NCI-H1105 (cell line): ENCODE measurements around the gene KRT14.
"Not testable (repeated sequence)": the region's sequence is repeated elsewhere in the genome, so short reads cannot be mapped to it uniquely, and the experiment has no call there.

ENCODE experiments used
- DNase-seq: peaks from one replicate; lab custom pipeline; 2025; lab: John Stamatoyannopoulos, UW

The KRT14 gene

DNA sequence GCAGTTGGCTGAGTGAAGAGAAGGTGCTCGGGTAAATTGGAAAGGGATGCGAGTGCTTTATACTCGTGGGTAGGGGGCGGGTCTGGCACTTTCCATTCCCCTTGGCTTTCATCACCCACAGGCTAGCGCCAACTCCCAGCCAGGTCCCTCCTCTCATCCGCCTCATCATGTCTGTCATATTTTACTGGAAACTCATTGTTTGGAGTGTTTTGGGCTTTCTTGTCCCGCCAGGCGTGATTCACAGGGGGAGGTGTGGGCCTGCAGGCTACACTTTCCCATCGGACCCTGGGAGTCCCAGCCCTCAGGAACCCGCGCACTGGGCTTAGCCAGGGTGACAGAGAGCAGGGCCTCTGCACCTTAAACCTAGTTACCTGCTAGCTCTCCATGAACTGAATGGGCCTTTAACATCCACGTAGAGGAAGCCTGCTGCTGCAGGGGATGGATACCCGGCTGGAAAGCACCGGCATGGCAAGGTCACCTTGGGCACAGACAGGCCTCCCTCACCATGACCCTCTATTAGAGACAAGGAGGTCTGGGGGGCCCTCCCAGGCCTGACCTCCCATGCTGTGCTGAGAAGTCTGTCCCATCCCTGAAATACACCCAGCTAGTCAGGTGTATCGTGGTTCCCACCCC is at the start of gene KRT14:
TSS of gene KRT14 (minus strand) at position 33 of the 633 bp plus-strand sequence. CDS start 61 bp downstream, outside the sequence.
- DNase-seq, result no peak

DNA sequence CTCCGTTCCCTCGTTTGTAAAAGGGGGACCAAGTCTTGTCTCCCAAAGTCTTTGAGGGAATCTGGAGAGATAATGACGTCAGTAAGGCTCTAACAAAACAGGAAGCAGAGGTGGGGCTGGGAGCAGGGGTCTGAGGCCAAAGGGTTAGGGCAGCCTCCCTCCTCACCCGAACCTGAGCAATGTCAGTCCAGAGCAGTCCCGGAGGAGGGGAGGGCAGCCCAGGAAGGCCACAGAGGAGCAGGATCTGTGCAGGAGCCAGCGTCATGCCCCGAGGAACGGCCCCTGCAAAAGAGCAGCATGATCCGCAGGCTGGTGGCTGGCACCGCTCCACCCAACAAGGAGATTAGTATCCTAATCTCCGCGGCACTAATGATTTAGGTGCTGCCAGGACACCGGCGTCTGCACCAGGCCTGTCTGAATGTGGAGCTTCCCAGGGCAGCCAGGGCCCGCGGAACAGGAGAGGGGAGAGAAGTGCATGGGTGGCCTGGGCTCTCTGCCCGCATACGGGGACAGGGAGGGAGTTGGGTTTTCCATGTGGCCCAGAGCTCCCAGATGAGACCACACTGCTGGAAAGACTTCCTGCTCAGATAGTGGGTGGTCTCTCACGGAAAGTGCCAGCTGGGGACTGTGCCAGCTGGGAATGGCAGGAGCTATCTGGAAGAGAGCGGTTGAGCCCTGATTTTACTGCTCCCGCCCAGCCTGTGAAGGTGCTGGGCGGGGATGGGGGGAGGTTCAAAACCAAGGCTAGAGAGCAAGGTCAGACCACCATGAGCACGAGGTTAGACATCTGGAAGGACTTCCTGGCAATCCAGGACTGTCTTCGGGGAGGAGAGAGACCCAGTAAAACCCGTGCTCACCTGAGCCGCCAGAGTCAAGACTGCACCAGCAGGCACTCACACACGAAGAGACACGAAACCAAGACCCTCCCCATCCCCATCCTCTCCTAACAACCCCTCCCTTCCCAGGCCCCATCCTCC is 48.7 kb upstream of the KRT14 start:
- DNase-seq, result no peak

DNA sequence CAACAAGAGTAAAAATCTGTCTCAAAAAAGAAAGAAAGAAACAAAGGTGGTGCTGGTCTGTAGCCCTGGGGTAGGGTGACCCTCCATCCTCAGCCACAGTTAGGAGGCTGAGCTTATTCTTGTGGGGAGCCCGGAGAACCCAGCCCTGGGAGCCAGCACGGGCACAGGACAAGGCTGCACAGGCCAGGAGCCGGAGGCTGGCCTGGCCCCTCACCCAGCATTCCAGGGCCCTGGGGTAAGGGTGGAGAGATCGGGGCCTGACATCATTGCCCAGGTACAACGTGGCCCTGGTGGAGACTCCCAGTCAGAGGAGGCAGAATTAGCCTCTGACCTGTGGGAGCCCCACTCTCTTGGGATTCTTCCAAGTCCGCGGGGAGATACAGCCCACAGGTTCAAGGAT is 47.9 kb upstream of the KRT14 start:
- no peak for DNase-seq

DNA sequence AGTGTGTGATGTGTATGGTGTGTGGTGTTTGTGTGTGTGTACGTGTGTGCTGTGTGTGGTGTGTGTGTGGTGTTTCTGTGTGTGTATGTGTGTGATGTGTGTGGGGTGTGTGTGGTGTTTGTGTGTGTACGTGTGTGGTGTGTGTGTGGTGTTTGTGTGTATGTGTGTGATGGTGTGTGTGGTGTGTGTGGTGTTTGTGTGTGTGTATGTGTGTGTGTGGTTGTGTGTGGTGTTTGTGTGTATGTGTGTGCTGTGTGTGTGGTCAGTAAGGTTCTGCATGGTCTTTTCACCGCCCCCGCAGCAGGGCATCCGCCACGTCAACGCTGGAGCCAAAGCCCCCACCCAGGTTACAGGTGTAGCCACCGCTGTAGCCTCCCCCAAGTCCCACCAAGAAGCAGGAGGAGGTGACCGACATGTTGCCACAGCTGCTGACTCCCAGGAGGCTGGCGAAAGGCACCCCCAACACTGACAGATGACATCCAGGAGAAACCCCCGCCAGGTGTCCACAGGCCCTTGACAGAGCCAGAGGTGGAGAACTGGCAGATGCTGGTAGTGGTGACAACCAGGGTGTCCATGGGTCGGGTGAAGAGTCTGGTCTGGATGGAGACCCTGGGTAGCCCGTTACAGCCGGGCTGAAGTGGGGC is 47.0 kb upstream of the KRT14 start:
- no peak for DNase-seq

DNA sequence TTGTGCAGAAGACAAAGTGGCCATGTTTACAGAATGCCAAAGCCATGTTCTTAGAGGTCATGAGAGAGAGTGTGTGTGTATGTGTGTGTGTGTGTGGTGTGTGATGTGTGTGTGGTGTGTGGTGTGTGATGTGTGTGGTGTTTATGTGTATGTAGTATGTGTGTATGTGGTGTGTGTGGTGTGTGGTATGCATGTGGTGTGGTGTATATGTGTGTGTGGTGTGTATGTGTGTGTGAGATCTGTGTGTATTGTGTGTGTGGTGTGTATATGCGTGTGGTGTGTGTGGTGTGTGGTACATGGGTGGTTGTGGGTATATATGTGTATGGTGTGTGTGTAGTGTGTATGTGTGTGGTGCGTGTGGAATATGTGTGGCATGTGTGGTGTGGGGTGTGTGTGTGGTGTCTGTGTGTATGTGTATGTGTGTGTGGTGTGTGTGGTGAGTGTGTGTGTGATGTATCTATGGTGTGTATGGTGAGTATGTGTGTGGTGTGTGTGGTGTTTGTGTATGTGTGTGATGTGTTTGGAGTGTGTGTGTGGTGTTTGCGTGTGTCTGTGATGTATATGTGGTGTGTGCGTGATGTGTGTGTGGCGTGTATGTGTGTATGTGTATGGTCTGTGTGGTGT is 45.9 kb upstream of the KRT14 start:
- DNase-seq, result no peak

DNA sequence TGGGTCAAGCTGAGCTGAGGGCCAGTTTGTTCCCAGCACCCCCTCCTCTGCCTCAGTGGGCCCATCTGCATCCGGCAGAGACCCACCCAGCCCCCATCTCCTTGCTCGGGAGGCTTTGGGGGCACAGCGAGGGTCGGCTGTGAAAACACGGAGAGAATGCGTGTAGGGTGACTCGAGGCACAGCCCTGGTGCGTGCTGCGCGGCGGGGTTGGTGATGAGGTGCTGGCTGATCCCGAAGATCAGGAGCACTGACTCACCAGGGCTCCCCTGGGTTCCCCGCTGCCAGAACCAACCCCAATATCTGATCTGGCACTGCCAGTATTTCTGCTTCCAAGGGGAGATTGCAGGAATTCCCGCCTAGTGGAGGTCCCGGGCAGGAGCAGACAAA is 45.2 kb upstream of the KRT14 start:
- DNase-seq, result no peak

DNA sequence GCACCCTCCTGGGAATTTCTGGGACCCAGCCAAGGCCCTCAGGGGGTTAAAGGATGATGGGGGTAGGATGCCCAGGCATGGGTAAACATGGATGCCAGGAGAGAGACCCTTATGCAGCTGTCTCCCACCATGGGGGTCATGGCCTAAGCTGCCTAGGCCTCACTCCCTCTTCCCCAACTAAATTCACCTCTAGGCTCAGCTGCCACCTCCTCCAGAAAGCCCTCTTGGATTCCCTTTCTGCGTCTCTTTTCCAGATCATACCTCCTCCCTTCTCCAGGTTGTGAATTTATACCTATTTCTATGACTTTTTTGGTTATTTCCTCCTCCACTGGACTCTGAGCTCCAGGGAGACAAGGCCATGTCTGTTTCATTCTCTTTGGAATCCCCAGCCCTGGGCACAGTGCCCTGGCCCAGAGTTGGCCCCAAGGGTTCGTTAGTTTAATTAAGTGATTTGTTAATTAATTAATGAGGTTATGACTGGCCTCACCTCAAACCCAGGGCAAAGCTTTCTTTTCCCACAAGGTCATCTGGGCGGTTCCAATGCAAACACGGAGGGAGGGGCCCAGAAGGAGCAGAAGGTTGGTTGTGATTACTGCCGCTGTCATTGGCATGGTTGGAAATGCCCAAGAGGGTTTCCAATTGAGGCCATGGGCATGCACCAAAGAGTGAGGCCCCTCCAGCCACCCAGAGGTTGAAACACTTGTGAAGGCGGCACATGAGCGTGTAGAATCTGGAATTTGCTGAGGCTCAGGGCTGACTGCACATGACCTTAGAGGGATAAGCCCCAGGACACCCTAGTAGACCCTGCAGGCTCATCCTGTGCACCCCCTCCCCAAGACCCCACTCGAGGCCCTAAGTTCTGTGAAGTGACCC is 44.6 kb upstream of the KRT14 start:
- no peak for DNase-seq

DNA sequence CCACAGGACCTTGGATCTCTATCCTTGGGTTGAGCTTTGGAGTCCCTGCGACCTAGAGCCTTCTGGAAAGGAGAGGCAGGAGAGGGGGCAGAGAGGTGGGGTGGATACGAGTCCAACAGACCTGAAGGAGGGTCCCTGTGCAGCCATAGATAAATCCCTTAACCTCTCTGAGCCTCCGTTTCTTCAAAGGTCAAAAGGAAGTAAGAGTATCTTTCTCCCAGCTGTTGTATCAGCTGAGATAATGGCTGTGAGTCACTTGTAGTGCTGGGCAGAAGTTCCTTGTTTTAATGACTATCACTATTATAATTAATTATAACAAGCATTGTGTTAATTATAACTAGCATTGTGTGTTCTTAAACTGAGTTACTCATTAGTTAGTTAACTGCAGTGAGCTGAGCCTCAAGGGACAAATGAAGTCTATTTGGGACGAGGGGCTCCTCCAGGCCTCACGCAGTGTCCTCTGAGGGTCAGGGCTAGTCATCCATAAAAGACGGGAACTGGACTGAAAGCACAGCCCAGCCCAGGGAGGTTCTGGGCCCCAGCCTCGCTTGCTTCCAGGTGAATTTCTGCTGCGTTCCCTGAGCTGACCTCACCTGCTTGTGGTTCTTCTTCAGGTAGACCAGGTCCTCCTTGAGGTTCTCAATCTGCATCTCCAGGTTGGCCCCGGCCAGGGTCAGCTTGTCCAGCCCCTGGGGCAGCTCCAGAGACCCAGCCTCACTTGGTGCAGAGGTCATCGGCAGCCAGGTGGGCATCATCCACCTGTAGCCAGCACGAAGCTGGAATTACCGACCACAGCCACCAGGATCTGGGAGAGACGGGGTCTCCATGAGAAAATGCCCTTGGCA is 43.4 kb upstream of the KRT14 start:
- DNase-seq, result no peak

DNA sequence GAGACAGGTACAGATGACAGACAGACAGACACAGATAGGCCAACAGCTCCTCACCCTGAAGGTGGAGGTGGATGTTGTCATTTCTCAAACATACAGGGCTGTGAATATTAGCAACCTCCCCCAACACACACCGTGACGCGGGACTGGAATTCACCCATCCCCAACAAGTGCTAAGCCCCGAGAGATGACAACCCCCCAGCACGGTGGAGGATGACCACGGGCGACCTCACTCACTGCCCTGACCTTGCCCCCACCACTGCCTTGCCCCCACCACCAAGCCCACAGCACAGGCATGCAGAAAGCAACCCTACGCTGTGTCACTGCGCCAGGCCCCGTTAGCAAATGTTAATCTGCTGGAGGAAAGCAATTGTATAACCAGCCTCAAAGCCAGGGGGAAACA is 42.6 kb upstream of the KRT14 start:
- DNase-seq, result no peak

DNA sequence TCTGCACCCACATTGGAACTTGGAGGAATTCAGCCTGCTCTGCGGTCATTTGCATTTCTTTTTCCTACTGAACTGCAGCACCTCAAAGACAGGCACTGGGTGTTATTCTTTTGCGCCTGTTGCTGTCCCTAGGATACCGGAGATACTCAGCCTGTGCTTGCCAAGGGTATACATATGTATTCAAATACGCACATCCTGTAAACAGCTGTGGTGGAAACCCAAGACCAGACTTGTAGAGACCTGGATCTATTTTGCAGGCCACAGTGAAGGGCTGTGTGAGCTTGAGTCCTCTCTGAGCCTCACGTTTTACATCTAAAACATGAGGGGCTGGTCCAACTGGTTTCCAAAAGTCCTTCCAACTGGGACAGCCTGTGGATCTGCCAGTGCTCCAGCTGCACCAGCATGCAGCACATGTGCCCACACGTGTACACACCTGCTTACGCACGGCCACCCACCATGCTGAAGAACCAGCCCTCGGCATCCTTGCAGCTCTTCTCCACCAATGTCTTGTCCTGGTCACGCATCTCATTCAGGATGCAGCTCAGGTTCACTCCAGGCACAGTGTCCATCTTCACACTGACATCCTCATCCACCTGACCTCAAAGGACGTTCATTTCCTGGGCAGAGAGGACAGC is 42.0 kb upstream of the KRT14 start:
- not testable (repeated sequence) for DNase-seq

DNA sequence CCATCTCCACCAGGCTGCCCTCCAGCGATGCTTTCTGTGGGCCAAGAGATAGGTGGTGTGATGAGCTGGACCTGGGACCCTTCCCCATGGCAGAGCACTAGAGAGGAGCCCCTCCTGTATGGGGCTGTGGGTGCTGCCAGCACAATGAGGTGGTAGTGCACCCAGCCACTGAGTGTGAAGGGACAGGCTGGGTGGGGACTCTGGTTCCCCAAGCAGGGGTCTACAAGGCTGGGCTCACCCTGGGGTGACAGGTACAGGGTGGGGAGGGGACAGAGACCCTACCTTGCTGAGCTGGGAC is 41.3 kb upstream of the KRT14 start:
- DNase-seq, result not testable (repeated sequence)

DNA sequence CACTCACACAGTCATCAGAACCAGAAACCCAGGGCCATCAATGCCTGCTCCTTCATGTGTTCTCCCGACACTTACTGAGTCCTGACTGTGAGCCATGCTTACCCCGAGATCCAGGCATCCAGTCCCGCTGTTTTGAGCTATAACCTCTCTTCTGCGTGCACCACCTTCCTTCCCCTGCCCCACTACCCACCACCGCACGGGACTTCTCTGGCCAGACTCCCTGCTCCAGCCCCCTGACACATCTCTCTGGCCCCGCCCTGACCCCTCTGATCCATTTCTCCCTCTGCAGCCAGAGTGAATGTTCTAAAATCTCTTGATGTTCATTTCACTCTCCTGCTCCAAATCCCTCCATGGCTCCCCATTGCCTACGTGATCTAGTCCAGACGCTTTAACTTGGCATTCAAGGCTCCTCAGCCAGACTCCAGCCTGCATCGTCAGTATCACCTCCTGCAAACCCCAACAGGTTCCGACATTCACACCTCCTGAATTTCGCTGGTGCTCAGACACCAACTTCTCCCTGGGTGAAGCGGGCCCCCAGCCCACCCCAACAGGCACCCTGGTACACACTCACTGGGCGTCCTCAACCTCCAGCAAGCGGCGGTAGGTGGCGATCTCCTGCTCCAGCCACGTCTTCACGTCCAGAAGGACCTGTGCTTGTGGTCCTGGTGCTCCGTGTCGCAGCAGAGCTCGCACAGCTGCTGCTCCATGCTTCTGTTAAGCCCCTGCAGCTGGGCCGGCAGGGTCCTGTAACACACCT is 40.8 kb upstream of the KRT14 start:
- DNase-seq, result no peak

DNA sequence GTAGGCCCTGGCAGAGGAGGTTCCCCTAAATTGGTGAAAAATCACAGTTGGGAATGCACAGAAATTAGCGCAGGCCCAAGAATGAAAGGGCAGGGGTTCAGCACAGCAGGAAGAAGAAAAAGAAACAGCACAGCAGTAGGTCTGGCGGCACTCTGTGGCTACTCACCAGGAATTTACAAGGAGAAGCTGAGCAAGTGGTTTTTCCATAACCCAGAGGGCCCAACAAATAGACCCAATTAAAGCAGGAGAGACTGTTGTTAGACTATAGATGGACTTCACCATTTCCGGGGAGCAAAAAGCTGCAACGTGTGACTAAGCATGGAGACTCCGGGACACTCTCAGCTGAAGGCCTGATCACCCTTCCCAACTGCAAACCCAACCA is 40.2 kb upstream of the KRT14 start:
- not testable (repeated sequence) for DNase-seq

DNA sequence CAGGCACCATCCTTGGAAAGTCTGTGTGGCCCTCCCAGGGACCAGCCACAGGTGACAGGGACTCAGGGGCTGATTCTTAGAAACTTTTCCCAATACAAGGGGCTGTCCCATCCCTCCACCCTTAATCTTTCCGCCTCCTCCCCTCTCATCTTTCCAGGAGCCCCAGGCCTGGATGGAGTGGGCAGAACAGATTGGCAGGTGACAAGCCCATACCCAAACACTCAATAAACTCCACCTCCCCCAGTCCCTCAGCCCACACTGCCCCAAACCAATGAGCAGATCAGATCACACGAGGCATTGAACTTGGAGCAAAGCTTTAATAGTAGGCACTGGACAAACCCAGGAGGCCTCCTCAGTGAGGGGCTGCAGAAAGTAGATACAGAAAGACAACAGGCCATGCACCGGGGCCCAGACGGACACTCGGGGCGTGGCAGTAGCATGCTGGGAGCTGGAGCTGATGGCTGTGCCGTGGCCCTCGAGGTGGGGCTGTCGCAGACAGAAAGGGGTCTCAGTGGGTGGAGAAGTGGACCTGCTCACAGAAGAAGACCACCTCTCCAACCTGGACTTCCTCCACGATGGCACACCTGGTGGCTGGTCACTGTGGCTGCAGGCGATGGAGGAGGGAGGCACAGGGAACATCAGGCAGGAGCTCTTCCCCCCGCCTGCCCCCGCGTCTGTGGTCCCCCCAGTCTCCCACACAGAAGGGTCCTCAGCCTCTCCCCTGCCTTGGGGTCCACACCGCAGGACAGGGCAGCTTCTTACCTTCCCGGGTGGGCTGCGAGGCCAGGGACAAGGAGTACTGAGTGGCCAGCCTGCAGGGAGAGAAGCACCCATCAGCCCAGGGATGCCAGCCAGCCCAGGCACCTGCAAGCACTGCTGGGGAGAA is 39.6 kb upstream of the KRT14 start:
- DNase-seq, result not testable (repeated sequence)

DNA sequence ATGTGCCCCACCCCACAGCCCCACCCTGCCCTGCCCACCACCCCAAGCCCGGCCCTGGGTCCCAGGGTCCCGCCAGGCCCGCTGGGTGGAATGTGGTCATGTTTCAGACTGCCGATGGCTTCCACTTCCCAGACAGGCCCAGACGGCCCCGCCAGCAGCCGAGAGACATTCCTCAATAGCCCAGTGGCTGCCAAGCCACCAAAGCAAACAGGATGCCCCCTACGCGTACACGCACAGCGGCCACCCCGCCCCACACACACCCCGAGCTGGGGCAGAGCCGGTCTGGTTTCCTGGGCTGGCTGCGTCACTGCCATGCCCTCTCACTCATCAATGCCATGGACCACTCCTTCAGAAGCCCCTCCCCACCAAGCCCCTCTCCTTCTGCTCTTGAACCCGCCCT is 38.9 kb upstream of the KRT14 start:
- DNase-seq, result no peak

DNA sequence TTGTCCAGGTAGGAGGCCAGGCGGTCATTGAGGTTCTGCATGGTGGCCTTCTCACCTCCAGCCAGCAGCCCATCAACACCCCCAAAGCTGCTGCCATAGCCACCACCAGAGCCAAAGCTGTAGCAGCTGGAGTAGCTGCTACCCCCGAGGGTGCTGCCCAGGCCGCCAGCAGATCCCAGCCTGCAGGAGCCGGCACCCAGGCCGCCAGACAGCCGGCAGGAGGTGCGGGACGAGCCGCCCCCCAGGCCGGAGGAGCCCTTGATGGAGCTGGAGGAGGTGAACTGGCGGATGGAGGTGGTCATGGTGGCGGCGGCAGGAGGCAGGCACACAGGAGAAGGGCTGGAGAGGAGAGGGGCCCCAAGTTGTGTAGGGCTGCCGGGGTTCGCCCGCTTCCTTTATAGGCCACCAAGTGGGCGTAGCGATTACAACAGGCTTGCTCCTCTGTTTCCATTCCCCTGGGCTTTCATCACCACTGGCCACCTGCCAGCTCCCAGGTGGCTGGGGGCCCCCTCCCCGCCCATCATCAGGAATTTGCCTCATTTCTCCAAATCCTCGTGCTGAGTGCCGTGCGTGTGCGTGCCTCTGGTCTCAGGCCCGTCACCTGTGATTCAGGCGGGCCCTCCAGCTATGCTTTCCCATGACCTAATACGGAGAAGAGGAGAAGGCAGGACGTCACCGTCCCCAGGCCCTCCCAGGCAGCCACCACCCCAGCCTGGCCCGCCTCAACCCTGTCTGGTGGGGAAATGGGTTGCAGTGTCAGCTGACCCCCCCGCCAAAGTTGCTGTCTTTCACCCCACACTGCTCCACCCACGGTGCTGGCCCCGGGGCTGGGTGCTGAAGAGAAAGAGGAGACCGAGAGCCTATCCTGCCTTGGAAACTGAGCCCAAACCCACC is 37.8 kb upstream of the KRT14 start, which contains the start of gene KRT17:
TSS of gene KRT17 (minus strand) at position 368 of the 894 bp plus-strand sequence. CDS start at position 302, 66 bp downstream.
- DNase-seq, result no peak

DNA sequence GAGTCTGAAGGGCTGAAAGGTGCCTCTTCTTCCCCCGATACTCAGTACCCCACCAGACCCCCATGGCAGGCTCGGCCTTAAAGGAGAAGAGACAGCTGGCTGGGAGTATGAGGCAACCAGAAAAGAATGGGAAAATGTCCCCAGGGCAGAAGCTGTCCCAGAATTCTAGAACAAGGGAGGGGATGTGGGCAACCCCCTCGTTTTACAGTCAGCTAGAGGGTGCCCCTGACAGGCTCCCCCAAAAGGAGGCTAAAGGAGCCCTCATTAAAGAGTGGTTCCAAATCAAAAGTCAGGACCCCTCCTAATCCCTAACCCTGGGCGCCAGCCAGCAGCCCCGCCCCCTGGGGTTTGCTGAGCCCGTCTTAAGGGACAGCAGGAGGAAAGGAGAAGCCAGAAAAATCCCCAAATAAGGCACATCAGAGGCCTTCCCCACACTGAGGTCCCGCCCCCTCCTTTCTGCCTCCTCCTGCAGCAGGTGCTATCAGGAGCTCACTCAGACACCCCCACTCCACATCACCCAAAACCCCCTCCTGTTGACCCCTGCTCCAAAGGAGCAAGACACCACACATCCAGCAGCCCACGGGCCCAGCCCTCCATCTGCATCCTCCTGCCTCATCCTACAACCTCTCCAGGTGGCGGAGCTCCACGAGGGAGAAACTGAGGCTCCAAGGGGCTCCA is 36.6 kb upstream of the KRT14 start:
- DNase-seq, result not testable (repeated sequence)
